GM18520 (cell line): ENCODE measurements around the gene CPLANE2.

Experiments used
- ATAC-seq: cut with Tn5 transposase; IDR thresholded peaks from one replicate; pipeline ENCODE4 v1.9.1; 2021; ENCODE audit not compliant: unreplicated experiment

CPLANE2 gene

DNA sequence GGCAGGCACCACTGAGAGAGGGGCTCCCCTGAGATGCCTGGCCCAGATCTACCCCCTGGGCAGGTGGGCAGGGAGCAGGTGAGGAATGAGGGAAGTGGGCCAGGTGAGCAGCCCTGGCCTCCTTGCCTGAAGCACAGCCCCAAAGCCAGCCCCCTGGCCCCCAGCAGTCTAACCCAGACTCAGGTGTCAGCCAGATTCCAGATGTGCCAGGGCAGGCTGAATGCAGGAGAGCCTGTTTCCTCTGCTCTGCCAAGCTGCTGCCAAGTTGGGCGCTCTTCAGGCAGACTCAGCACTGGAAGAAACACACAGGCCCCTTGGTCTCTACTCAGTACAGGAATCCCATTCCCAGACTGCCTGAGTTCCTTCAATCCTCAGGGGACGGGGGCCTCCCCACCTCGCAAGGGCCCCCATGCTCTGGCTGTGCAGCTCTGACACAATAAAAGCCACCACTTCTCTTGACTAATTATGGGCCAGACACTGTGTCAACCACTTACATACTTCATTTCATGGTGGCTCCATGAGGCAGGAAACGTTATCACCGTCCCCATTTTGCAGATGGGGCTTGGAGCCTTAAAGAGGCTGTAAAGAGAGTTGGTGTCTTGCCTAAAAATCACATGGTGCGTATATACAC is 45.0 kb downstream of the CPLANE2 start:
- no peak for ATAC-seq

- no peak for ATAC-seq
Measured at GRCh38 chr1:16191309-16191708, 45.7 kb downstream of the CPLANE2 start.

- ATAC-seq: no peak
Measured at GRCh38 chr1:16189921-16190621, 46.9 kb downstream of the CPLANE2 start.

DNA sequence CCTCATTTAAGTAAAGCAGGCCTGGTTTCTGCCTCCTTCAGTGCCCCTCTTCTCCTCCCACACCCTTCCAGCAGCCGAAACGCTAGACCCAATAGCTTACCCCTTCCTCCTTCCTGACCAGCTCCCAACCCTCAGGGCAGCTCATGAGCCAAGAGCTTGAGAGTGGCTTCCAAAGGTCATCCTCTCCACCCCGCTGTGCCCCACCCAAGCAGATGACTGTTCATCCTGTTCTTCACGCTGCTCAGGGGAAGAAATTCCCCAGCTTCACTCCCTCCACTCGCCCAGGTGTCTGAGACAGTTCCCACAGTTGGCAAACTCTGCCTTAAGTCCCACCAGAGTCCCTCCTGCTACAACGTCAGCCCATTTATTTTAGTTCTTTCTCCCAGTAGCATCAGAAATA is 48.0 kb downstream of the CPLANE2 start:
- no peak for ATAC-seq

DNA sequence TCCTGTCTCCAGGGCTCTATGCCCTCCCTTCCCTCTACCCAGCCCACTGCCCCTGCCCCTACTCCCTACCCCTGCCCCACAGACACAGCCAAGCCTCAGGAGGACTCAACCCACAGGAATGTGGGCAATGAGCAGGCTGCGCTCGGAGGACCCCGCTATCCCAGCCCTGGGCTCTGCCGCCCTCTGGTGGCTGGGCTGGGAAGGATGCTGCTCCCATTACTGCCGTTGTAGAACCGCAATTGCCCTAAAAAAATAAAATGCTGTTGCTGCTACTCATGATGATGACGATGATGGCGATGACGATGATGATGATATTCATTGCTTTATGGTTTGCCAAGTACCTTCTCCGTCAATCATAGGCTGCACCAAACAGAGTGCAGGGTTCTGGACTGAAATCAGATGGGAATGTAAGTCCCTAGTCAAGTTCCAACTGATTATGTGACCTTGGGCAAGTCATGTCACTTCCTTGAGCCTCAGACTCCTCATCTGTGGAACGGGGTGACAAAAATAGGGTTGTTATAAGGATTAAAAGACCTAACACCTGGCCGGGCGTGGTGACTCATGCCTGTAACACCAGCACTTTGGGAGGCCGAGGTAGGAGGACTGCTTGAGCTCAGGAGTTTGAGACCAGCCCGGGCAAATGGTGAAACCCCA is 49.1 kb downstream of the CPLANE2 start:
- ATAC-seq: no peak

DNA sequence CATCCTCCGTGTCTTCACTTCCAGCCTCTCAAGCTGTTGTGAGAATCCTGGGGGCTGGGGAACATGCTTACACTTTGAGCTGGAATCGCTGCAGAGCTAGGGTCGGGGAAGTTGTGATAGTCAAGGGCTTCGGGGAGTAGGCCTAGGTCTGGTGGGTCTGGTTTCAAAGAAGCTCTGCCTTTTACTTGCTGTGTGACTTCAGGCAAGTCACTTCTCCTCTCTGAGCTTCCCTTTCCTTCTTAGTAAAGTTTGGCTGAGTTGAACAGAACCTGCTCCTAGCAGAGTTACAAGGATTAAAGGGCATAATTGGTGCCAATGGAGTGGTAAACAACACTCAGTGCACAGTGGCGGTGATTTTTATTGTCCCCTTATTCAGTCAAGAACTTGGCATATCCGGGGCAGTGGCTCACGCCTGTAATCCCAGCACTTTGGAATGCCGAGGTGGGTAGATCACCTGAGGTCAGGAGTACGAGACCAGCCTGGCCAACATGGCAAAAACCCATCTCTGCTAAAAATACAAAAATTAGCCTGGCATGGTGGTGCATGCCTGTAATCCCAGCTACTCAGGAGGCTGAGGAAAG is 50.2 kb downstream of the CPLANE2 start:
- ATAC-seq: no peak

- ATAC-seq: no peak
Measured at GRCh38 chr1:16184557-16185303, 52.3 kb downstream of the CPLANE2 start.

GRCh38 chr1:16183765-16184556 is 53.0 kb downstream of the CPLANE2 start:
- no peak for ATAC-seq

DNA sequence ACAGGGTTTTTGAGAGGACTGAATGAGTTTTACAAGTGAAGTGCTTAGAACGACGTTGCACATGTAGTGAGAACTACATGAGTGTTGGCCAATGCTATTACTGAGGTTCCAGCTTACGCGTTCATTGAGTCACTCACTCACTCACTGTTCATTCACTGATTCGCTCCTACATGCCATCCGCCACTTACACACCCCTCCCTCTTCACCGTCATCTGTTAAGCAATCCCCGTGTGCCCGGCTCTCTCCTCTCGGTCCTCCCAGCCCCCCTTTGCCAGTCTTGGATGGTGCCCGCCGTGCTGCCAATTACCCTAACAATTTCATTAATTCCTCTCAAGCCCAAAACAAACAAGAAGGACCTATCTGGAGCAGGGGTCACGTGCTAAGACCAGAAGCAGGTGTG is 53.8 kb downstream of the CPLANE2 start:
- ATAC-seq: no peak

GRCh38 chr1:16181887-16182719 is 54.9 kb downstream of the CPLANE2 start:
- no peak for ATAC-seq
